ENCODE measurements around the gene GNAQ. TPM values are rescaled to one million over a fixed set of nuclear protein-coding genes. Genes with fewer than 3 reads are reported as not detected.

The GNAQ gene
- total RNA-seq, 2 donors from 2014 or later, result 22.3 to 22.7 TPM

GRCh38 chr9:77975036-77975435, 56.6 kb downstream of the GNAQ start:
- peaks cover 32% of the 10 kb centered on the region for H3K4me1 Mint-ChIP-seq (ENCODE audit: low read depth)
- H3K4me3 Mint-ChIP-seq, result no peak overlapping the region
- no peak for DNase-seq
- no peaks in the 10 kb centered on the region for H3K27me3 Mint-ChIP-seq (ENCODE audit: low read depth)
- ATAC-seq (replicated peaks in 1 of 2), result no peak
- H3K27ac Mint-ChIP-seq, result no peak overlapping the region
- peaks cover 0 to 2% of the 10 kb centered on the region in 2 donors for H3K9me3 Mint-ChIP-seq
- peaks cover 0 to 2% of the 10 kb centered on the region in 2 donors for H3K36me3 Mint-ChIP-seq (ENCODE audit: insufficient read depth in 2 of 2)

DNA sequence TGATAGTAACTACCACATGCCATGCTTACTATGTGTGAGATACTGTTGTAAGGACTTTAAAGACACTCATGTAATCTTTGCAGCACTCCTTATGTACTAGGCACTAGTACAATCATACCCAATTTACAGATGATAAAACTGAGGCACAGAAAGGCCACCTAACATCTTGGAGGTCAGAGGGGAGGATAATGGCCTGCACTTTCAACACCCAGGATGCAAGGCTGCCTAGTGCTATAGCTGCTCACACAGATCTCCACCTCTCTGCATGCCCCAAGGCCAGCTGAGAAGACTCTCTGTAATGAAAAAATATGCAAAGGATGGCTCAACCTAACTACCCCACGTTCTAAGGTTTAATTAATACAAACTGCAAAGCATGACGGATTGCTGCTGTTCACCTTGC, 57.2 kb downstream of the GNAQ start:
- Mint-ChIP-seq H3K4me1 (ENCODE audit: low read depth) (peaks cover 26% of the 10 kb centered on the region), H3K27me3 (ENCODE audit: low read depth) (no peaks in the 10 kb centered on the region), H3K27ac (no peak overlapping the region), H3K9me3 (peaks cover 0 to 2% of the 10 kb centered on the region in 2 donors), H3K36me3 (ENCODE audit: insufficient read depth in 2 of 2) (peaks cover 0 to 2% of the 10 kb centered on the region in 2 donors), H3K4me3 (no peak overlapping the region)
- DNase-seq, result no peak
- ATAC-seq (replicated peaks in 1 of 2), result no peak

- Mint-ChIP-seq H3K27ac (no peak overlapping the region), H3K4me1 (ENCODE audit: low read depth) (peaks cover 7% of the 10 kb centered on the region), H3K27me3 (ENCODE audit: low read depth) (no peaks in the 10 kb centered on the region), H3K4me3 (no peak overlapping the region), H3K9me3 (peaks cover 0 to 2% of the 10 kb centered on the region in 2 donors), H3K36me3 (ENCODE audit: insufficient read depth in 2 of 2) (peaks cover 0 to 2% of the 10 kb centered on the region in 2 donors)
- no peak for DNase-seq
- no peak for ATAC-seq (replicated peaks in 1 of 2)
Measured at GRCh38 chr9:77969083-77969482, 62.5 kb downstream of the GNAQ start.

DNA sequence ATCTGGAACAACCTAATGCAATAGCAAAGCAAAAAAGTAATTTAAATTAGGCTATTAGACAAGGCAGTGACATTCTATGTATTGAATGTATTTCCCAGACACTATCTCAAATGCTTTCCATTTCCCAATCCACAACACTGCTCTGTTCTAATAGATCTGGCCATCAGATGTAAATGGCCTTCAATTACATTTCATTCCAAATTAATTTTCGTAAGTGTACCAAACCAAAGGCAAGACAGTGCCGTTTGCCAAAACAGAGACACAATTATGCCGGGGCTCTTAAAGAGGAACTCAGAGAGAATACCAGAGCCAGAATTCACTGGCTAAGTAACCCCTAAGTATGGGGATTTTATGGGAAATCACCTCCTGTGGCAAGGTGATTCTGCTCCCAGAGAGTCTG, 63.1 kb downstream of the GNAQ start:
- ATAC-seq (replicated peaks in 1 of 2) (no peak), DNase-seq (no peak)
- no peak overlapping the region for H3K27ac Mint-ChIP-seq
- H3K4me3 Mint-ChIP-seq, result no peak overlapping the region
- H3K9me3 Mint-ChIP-seq, result peaks cover 0 to 2% of the 10 kb centered on the region in 2 donors
- peaks cover 7% of the 10 kb centered on the region for H3K4me1 Mint-ChIP-seq (ENCODE audit: low read depth)
- no peaks in the 10 kb centered on the region for H3K27me3 Mint-ChIP-seq (ENCODE audit: low read depth)
- H3K36me3 Mint-ChIP-seq (ENCODE audit: insufficient read depth in 2 of 2), result peaks cover 0 to 2% of the 10 kb centered on the region in 2 donors

GRCh38 chr9:77966718-77967117, 64.9 kb downstream of the GNAQ start:
- Mint-ChIP-seq H3K4me3 (no peak overlapping the region), H3K36me3 (ENCODE audit: insufficient read depth in 2 of 2) (peaks cover 0 to 2% of the 10 kb centered on the region in 2 donors), H3K27me3 (ENCODE audit: low read depth) (no peaks in the 10 kb centered on the region), H3K4me1 (ENCODE audit: low read depth) (peaks cover 20% of the 10 kb centered on the region), H3K27ac (no peak overlapping the region), H3K9me3 (peaks cover 0 to 2% of the 10 kb centered on the region in 2 donors)
- no peak for ATAC-seq (replicated peaks in 1 of 2)
- DNase-seq, result no peak

DNA sequence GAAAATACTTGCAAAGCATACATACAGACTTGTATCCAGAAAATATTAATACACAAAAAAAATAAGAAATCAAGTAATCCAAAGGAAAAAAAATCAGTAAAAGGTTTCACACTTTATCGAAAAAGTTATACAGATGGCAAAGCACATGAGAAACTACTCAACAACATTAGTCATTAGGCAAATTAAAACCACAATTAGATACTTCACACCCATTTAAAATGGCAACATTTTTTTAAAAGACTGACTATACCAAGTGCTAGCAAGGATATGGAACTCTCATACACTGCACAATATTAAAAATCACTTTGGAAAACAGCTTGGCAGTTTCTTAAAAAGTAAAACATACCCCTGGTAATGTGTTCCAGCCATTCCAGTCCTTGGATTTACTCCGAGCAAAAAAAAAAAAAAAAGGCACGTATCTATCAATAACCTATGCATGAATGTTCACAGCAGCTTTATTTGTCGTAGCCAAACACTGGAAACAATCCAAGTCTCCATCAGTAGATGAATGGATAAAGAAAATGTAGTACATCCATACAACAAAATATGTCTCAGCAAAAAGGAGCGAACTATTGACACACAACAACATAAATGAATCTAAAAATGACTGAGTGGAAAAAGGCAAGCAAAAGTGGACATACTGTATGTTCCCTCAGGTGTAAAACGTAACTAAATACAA, 66.0 kb downstream of the GNAQ start:
- Mint-ChIP-seq H3K27me3 (ENCODE audit: low read depth) (no peaks in the 10 kb centered on the region), H3K27ac (no peak overlapping the region), H3K4me1 (ENCODE audit: low read depth) (peaks cover 24% of the 10 kb centered on the region), H3K36me3 (ENCODE audit: insufficient read depth in 2 of 2) (peaks cover 0 to 2% of the 10 kb centered on the region in 2 donors), H3K4me3 (no peak overlapping the region), H3K9me3 (peaks cover 0 to 1% of the 10 kb centered on the region in 2 donors)
- DNase-seq (no peak), ATAC-seq (replicated peaks in 1 of 2) (no peak)

DNA sequence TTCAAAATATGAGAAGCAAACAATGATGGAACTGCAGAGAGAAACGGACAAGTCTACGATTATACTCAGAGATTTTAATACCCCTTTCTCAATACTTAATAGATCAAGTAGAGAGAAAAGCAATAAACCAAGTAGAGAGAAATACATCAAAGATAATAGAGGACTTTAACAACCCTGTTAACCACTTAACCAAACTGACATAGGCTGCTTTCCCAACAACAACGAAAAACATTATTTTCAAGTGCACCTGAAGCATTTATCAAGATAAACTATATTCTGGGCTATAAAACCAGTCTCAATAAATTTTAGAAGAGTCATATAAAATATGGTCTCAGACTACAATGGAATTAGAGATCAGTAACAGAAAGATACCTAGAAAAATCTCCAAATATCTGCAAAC, 67.4 kb downstream of the GNAQ start:
- ATAC-seq (replicated peaks in 1 of 2) (no peak), DNase-seq (no peak)
- Mint-ChIP-seq H3K4me1 (ENCODE audit: low read depth) (peaks cover 24% of the 10 kb centered on the region), H3K4me3 (no peak overlapping the region), H3K36me3 (ENCODE audit: insufficient read depth in 2 of 2) (no peaks in the 10 kb centered on the region), H3K9me3 (no peaks in the 10 kb centered on the region), H3K27ac (no peak overlapping the region), H3K27me3 (ENCODE audit: low read depth) (no peaks in the 10 kb centered on the region)

DNA sequence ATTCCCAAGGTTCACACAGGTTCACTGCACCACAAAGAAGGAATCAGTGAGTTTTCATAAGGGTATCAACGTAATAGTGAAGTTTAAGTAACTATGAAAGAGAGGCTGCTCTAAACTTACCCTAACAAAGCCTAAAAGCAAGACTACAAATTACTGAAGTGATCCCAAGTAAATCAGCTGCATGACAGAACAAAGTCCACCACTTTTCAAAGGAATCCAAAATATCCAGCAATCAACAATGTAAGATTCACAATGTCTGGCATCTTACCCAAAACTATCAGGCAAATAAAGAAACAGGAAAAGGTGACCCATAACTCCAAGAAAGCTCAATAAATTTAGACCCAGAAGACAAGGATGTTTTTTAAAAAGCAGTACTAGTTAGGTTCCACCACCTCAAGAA, 70.1 kb downstream of the GNAQ start:
- no peaks in the 10 kb centered on the region for H3K27me3 Mint-ChIP-seq (ENCODE audit: low read depth)
- no peaks in the 10 kb centered on the region for H3K36me3 Mint-ChIP-seq (ENCODE audit: insufficient read depth in 2 of 2)
- no peak for DNase-seq
- peaks cover 36% of the 10 kb centered on the region for H3K4me1 Mint-ChIP-seq (ENCODE audit: low read depth)
- H3K4me3 Mint-ChIP-seq, result no peak overlapping the region
- H3K27ac Mint-ChIP-seq, result peak overlapping the region; percentile 83
- no peak for ATAC-seq (replicated peaks in 1 of 2)
- no peaks in the 10 kb centered on the region for H3K9me3 Mint-ChIP-seq

DNA sequence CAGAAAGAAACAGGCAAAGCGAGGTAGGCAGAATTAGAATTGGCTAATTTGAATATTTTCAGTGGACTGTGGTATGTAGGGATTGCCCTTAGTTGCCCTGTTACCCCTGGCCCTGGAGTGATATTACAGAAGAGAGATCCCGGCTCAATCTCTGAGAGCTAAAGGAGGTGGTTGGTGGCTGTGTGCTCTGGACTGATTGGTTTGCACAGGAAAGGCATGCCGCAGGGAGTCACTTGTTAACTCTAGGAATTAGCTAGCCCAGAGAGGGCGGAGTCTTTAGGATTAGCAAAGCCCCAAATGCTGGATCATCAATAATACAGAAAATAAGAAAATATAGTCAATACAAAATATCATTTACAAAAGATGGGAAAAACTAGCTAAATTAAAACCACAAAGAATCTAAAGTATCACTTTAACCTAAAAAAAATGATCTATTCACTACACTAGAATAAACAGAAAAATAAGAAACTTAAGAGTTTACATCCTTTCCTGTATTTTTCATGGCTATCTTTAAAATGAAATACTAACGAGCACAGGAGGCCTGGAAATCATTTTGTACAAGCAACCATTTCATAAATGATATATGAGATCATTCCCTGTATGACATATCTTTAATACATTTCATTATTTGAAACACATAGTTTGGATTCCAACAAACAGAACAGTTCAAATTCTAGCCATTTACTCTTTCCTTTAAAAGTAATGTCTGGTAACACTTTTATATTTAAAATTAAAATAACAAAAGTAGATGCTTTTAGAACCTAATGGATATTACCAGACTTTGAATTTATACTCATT, 71.1 kb downstream of the GNAQ start:
- ATAC-seq (replicated peaks in 1 of 2) (no peak), DNase-seq (no peak)
- H3K36me3 Mint-ChIP-seq (ENCODE audit: insufficient read depth in 2 of 2), result no peaks in the 10 kb centered on the region
- no peak overlapping the region for H3K4me3 Mint-ChIP-seq
- H3K4me1 Mint-ChIP-seq (ENCODE audit: low read depth), result peaks cover 38% of the 10 kb centered on the region
- no peak overlapping the region for H3K27ac Mint-ChIP-seq
- no peaks in the 10 kb centered on the region for H3K27me3 Mint-ChIP-seq (ENCODE audit: low read depth)
- H3K9me3 Mint-ChIP-seq, result no peaks in the 10 kb centered on the region

- H3K27me3 Mint-ChIP-seq (ENCODE audit: low read depth), result no peaks in the 10 kb centered on the region
- no peaks in the 10 kb centered on the region for H3K36me3 Mint-ChIP-seq (ENCODE audit: insufficient read depth in 2 of 2)
- DNase-seq (no peak), ATAC-seq (replicated peaks in 1 of 2) (no peak)
- no peak overlapping the region for H3K27ac Mint-ChIP-seq
- H3K4me1 Mint-ChIP-seq (ENCODE audit: low read depth), result peaks cover 39% of the 10 kb centered on the region
- no peak overlapping the region for H3K4me3 Mint-ChIP-seq
- H3K9me3 Mint-ChIP-seq, result no peaks in the 10 kb centered on the region
Measured at GRCh38 chr9:77959803-77960202, 71.8 kb downstream of the GNAQ start.

- DNase-seq, result no peak
- Mint-ChIP-seq H3K36me3 (ENCODE audit: insufficient read depth in 2 of 2) (no peaks in the 10 kb centered on the region), H3K27ac (peak overlapping the region; percentile 22), H3K4me1 (ENCODE audit: low read depth) (peaks cover 43% of the 10 kb centered on the region), H3K9me3 (no peaks in the 10 kb centered on the region), H3K4me3 (no peak overlapping the region), H3K27me3 (ENCODE audit: low read depth) (no peaks in the 10 kb centered on the region)
- ATAC-seq (replicated peaks in 1 of 2), result no peak
Measured at GRCh38 chr9:77957652-77958051, 74.0 kb downstream of the GNAQ start.

DNA sequence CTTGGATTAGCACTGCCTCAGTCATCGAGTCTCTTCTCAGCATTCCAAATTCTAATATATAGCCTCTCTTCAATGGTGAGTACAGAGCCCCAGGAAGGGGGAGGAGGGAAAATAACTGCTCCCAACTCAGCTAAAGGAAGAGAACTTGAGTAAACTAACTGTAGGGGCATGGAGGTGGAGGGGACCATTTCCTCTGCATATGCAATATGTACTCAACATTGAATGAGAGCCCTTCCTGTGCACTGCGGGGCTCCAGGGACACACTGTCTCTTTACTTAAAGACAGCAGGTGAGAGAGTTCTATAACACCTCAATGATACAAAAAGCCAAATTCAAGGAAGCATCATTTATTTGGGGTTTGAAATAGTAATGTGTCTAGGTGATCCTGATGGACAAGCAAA, 75.1 kb downstream of the GNAQ start:
- Mint-ChIP-seq H3K27me3 (ENCODE audit: low read depth) (no peaks in the 10 kb centered on the region), H3K9me3 (no peaks in the 10 kb centered on the region), H3K36me3 (ENCODE audit: insufficient read depth in 2 of 2) (no peaks in the 10 kb centered on the region), H3K4me1 (ENCODE audit: low read depth) (peaks cover 34% of the 10 kb centered on the region), H3K4me3 (no peak overlapping the region), H3K27ac (no peak overlapping the region)
- ATAC-seq (replicated peaks in 1 of 2), result no peak
- no peak for DNase-seq

DNA sequence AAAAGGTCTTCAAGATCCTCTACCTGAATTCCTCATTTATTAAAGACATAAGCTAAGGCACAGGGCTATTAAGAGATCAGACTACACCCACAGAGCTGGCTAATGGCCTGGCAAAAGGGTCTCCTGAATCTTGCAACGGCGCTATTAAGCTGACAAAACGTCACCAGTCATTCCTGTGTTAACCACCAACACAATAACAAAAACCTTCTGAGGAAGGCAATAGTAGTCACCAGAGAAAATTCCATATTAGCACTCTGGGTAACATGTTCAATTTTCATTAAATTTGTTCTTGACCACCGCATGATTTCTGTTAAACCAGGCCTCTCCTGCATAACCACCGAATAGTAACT, 77.0 kb downstream of the GNAQ start:
- DNase-seq (no peak), ATAC-seq (replicated peaks in 1 of 2) (no peak)
- Mint-ChIP-seq H3K9me3 (no peaks in the 10 kb centered on the region), H3K27me3 (ENCODE audit: low read depth) (no peaks in the 10 kb centered on the region), H3K4me1 (ENCODE audit: low read depth) (peaks cover 42% of the 10 kb centered on the region), H3K36me3 (ENCODE audit: insufficient read depth in 2 of 2) (no peaks in the 10 kb centered on the region), H3K4me3 (no peak overlapping the region), H3K27ac (no peak overlapping the region)

All from activated T-cell treated with anti-CD3 and anti-CD28 coated beads, Interleukin-2, amount 50 U/mL, for 72 hours (primary cell).